Activated T-helper 2 cell treated with anti-CD3 and anti-CD28 coated beads, Interferon-gamma antibody, Interleukin-2, Interleukin-4, amounts not matched to agents 10 μg/mL and 5 μg/mL and 100 μg/mL, durations not matched to agents 14 hours and 24 hours and 36 hours (primary cell): Measurements from ENCODE around the gene HBP1. TPM values are rescaled to one million over a fixed set of nuclear protein-coding genes. Genes with fewer than 3 reads are reported as not detected.

Source experiments
- DNase-seq: peaks from one replicate; pipeline ENCODE4 v3.0.0; 2021; ENCODE audit warnings: low spot score
- H3K27ac Mint-ChIP-seq: one replicate; pipeline ENCODE4 v1.8.0; 2021; ENCODE audit warnings: mixed read lengths
- H3K27me3 Mint-ChIP-seq: one replicate; pipeline ENCODE4 v1.8.0; 2021; ENCODE audit warnings: low read depth, mixed read lengths
- H3K36me3 Mint-ChIP-seq: one replicate; pipeline ENCODE4 v1.8.0; 2021; ENCODE audit warnings: low read depth, mixed read lengths
- H3K4me1 Mint-ChIP-seq: one replicate; pipeline ENCODE4 v1.8.0; 2021; ENCODE audit warnings: low read depth, mixed read lengths
- H3K4me3 Mint-ChIP-seq: one replicate; pipeline ENCODE4 v1.8.0; 2021; ENCODE audit warnings: low read depth, mild to moderate bottlenecking, moderate library complexity, mixed read lengths
- H3K9me3 Mint-ChIP-seq: one replicate; pipeline ENCODE4 v1.8.0; 2021; ENCODE audit warnings: mixed read lengths
- intact Hi-C: fragments of 100-400 bp; cut with micrococcal nuclease; formaldehyde crosslinking; loops from one replicate; pipeline ENCODE4 v1.15.1; 2023
- total RNA-seq: library from RNA; stranded (reverse); gene quantifications from 2 replicates; pipeline ENCODE4 v1.2.3, GENCODE V29; 2022

The HBP1 gene
- total RNA-seq, 1 donor from 2014 or later: 17.0 TPM

- intact Hi-C loops: loop anchor here (10.0 kb wide), 1 partner anchor 713 kb away; no protein-coding TSS in a partner anchor
Measured at GRCh38 chr7:107161415-107161814, 7.4 kb upstream of the HBP1 start.

GRCh38 chr7:107162475-107162874 is 6.3 kb upstream of the HBP1 start:
- Mint-ChIP-seq H3K4me1 (peaks cover 7% of the 10 kb centered on the region), H3K27me3 (peaks cover 18% of the 10 kb centered on the region), H3K27ac (no peak overlapping the region), H3K4me3 (no peak overlapping the region), H3K9me3 (no peaks in the 10 kb centered on the region), H3K36me3 (no peaks in the 10 kb centered on the region)
- DNase-seq: no peak
- intact Hi-C loops: loop anchor here (10.0 kb wide), 1 partner anchor 712 kb away; no protein-coding TSS in a partner anchor

More at GRCh38 chr7:107161415-107161814, 7.4 kb upstream of the HBP1 start:
- H3K4me1 Mint-ChIP-seq: peaks cover 4% of the 10 kb centered on the region
- H3K27me3 Mint-ChIP-seq: peaks cover 24% of the 10 kb centered on the region
- no peaks in the 10 kb centered on the region for H3K9me3 Mint-ChIP-seq
- DNase-seq: no peak
- H3K4me3 Mint-ChIP-seq: no peak overlapping the region
- H3K36me3 Mint-ChIP-seq: no peaks in the 10 kb centered on the region
- H3K27ac Mint-ChIP-seq: no peak overlapping the region

- DNase-seq: no peak
- peaks cover 15% of the 10 kb centered on the region for H3K27me3 Mint-ChIP-seq
- intact Hi-C loops: loop anchor here (10.0 kb wide), 1 partner anchor 711 kb away; no protein-coding TSS in a partner anchor
- peaks cover 17% of the 10 kb centered on the region for H3K4me1 Mint-ChIP-seq
- no peaks in the 10 kb centered on the region for H3K36me3 Mint-ChIP-seq
- no peak overlapping the region for H3K4me3 Mint-ChIP-seq
- no peaks in the 10 kb centered on the region for H3K9me3 Mint-ChIP-seq
- H3K27ac Mint-ChIP-seq: no peak overlapping the region
Measured at GRCh38 chr7:107164092-107164491, 4.7 kb upstream of the HBP1 start.

DNA sequence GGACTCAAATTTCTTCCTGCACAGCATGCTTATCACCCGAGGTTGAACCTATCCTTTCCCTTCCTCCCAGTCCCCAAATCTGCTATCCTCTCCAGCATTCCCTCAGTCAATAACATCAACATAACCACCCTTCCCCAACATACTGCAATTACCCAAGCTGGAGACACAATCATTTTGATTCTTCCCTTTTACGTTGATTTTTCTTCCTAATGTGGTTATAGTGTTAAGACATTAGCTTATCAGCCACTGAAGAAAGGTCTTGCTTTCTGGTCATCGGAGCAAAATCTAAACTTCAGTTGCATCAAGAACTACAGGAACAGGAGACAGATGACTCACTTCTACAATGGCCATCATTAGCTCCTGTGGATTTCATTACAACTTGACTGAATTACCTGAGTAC is 3.5 kb upstream of the HBP1 start:
- intact Hi-C loops: loop anchor here (5.0 to 10.0 kb wide), 6 partner anchors 417 to 1643 kb away; partner anchors contain the start of genes BCAP29, CCDC71L and PUS7
- Mint-ChIP-seq H3K27me3 (peaks cover 15% of the 10 kb centered on the region), H3K9me3 (no peaks in the 10 kb centered on the region), H3K36me3 (no peaks in the 10 kb centered on the region), H3K4me3 (no peak overlapping the region), H3K27ac (no peak overlapping the region), H3K4me1 (peaks cover 23% of the 10 kb centered on the region)
- DNase-seq: no peak

DNA sequence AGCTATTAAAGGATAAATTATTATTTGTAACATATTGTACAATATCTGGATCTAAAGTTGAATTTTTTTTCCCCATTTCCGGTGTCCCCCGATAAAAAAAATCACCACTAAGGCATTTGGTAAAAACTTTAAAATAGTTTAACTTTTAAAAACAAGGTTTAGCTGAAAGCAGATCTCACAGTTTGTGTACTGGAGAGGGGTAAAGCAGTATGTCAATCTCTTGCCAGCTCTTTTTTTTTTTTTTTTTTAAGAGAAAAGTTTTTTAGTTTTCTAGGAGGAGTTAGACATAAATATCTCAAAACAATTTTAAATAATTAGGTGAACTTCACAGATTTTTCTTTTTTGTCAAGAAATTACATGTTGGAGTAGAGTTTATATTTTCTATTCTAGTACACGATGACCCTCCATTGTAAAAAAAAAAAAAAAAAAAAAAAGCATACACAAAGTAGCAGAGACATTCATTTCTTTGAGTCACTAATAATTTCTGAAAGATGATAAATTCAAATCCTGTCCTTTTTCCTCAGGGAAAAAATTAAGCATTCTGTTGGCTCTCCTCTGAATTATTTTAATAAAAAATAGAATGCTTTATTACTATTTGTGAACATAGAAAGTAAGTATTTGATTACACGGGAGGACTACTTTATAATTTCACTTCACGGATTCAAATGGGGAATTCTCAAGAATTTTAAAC is 1.9 kb upstream of the HBP1 start:
- peaks cover 3% of the 10 kb centered on the region for H3K36me3 Mint-ChIP-seq

DNA sequence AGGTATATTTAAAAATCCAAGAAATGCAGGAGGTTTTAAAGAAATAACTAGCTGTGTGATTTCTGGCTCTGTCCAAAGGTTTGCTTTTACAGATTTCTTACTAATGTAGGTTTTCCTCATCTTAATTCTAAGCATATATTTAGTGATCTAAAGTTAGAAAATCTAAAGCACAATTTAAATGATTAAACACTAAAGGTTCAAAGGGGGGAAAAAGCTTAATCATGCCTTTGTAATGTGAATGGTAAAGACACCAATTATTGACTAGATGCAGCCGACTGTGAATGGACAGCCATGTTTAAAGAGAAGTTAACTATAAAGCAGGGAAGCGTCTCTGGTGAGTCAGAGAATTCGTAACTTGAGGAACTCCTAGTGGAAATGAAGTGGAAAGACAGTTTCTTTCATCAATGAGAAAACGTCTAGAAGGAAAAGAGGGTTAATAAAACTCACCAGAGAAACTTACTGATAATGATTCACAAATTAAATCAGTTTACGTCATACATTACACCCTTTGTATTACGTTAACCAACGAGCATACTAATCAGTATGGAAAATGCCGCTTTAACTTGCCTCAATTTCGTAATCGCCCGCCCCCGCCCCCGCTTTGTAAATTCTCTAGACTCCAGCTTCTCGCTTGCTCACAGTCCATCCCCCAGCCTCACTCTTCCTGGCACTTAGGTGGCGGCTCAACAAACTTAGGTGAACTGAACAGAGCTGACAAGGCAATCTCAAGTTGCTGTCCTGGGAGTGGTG is 1.1 kb upstream of the HBP1 start:
- H3K4me3 Mint-ChIP-seq: peak overlapping the region; percentile 89
- peak overlapping the region; percentile 96 for H3K27ac Mint-ChIP-seq
- DNase-seq: no peak
- H3K36me3 Mint-ChIP-seq: peaks cover 6% of the 10 kb centered on the region
- peaks cover 15% of the 10 kb centered on the region for H3K27me3 Mint-ChIP-seq
- peaks cover 28% of the 10 kb centered on the region for H3K4me1 Mint-ChIP-seq
- H3K9me3 Mint-ChIP-seq: no peaks in the 10 kb centered on the region
- intact Hi-C loops: loop anchor here (1.0 to 10.0 kb wide), 12 partner anchors 301 to 1645 kb away; partner anchors contain the start of genes BCAP29, CBLL1, CCDC71L and NAMPT

More for the DNA sequence above, 1.9 kb upstream of the HBP1 start:
- Mint-ChIP-seq H3K27ac (peak overlapping the region; percentile 96), H3K27me3 (peaks cover 15% of the 10 kb centered on the region), H3K4me3 (peak overlapping the region; percentile 89), H3K9me3 (no peaks in the 10 kb centered on the region), H3K4me1 (peaks cover 25% of the 10 kb centered on the region)
- intact Hi-C loops: loop anchor here (5.0 to 10.0 kb wide), 6 partner anchors 415 to 1645 kb away; partner anchors contain the start of genes BCAP29, CCDC71L and PUS7
- no peak for DNase-seq

GRCh38 chr7:107169120-107170050 is 582 bp downstream of the HBP1 start:
- intact Hi-C loops: loop anchor here (1.0 to 10.0 kb wide), 10 partner anchors 11 to 1647 kb away; partner anchors contain the start of genes BCAP29, CCDC71L, NAMPT and PNPLA8
- Mint-ChIP-seq H3K27me3 (peaks cover 13% of the 10 kb centered on the region), H3K4me1 (peaks cover 45% of the 10 kb centered on the region), H3K9me3 (no peaks in the 10 kb centered on the region), H3K36me3 (peaks cover 13% of the 10 kb centered on the region), H3K4me3 (peak overlapping the region; percentile 89), H3K27ac (peak overlapping the region; percentile 96)
- DNase-seq: peak; percentile 84

DNA sequence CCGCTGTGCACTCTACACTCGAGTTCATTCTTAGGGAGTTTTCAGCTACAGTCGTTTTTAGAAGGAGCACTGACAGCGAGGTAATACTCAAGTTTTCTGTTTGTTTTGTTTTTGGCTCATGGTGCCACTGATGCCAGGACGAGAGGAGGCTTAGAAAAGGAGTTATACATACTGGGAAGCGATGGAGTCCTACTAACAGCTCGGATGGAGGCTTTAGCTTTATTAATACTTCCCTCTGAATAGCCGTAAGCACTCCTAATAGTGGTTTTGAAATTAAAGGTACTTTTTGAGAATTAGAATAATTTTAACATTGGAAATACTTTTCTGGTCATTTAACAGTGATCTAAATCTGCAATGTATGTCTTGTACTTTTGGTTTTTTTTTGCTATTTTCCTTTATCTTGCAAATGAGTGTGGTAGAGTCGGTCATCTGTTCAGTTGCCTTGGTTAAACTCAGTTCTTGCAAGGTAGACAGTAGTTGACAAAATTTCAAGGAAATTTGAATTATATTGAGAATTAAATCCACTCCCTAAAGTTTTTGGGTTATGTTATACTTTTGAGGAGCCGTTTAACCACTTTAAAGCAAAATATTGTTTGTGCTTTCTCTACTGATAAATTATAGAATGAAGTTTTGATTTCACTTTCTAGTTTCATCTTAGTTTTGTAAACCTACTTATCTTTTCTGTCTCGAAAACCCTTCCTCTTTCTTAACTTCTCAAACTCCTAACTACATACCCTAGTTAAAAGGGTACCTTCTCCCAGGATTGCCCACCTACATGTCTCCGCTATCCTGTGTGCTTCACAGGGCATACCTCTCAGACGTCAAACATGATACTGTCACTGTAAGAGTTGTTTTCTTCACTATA is 1.5 kb downstream of the HBP1 start:
- Mint-ChIP-seq H3K9me3 (no peaks in the 10 kb centered on the region), H3K4me3 (peak overlapping the region; percentile 89), H3K36me3 (peaks cover 15% of the 10 kb centered on the region), H3K4me1 (peaks cover 50% of the 10 kb centered on the region), H3K27me3 (peaks cover 9% of the 10 kb centered on the region), H3K27ac (peak overlapping the region; percentile 96)
- no peak for DNase-seq
- intact Hi-C loops: loop anchor here (1.0 kb wide), 1 partner anchor 10 kb away; no protein-coding TSS in a partner anchor

- H3K36me3 Mint-ChIP-seq: peaks cover 15% of the 10 kb centered on the region
- intact Hi-C loops: no loop called here
- no peak overlapping the region for H3K4me3 Mint-ChIP-seq
- H3K27ac Mint-ChIP-seq: peak overlapping the region; percentile 28
- H3K27me3 Mint-ChIP-seq: no peaks in the 10 kb centered on the region
- DNase-seq: no peak
- H3K9me3 Mint-ChIP-seq: no peaks in the 10 kb centered on the region
- peaks cover 46% of the 10 kb centered on the region for H3K4me1 Mint-ChIP-seq
Measured at GRCh38 chr7:107171496-107171895, 2.7 kb downstream of the HBP1 start.

DNA sequence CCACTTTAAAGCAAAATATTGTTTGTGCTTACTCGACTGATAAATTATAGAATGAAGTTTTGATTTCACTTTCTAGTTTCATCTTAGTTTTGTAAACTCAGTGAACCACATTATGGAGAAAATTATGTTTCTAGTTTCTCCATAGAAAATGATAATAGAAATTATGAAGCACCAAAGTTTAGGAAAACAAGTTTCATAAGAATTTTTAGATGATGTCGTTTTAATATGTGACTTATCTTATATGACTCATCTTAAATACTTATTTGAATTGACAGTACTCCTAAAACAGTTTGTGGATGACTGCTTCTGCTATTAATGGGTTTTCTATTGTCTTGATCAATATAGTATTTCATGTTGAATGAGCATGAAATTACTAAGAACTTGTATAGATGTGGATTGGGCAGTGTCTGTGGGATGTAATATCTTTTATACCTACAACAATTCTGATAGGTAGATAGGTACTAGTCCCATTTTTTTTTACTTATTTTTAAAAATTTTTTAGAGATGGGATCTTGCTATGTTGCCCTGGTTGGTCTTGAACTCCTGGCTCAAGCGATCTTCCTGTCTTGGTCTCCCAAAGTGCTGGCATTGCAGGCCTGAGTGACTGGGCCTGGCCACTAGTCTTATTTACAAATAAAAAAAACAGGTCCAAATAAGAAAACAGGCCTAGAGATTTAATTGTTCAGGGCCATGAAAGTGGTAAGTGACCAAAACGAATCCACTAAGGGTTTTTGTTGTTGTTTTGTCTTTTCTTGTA is 3.7 kb downstream of the HBP1 start:
- intact Hi-C loops: no loop called here
- H3K4me3 Mint-ChIP-seq: no peak overlapping the region
- no peak for DNase-seq
- peaks cover 45% of the 10 kb centered on the region for H3K4me1 Mint-ChIP-seq
- no peaks in the 10 kb centered on the region for H3K9me3 Mint-ChIP-seq
- peaks cover 20% of the 10 kb centered on the region for H3K36me3 Mint-ChIP-seq
- H3K27me3 Mint-ChIP-seq: no peaks in the 10 kb centered on the region
- peak overlapping the region; percentile 46 for H3K27ac Mint-ChIP-seq

DNA sequence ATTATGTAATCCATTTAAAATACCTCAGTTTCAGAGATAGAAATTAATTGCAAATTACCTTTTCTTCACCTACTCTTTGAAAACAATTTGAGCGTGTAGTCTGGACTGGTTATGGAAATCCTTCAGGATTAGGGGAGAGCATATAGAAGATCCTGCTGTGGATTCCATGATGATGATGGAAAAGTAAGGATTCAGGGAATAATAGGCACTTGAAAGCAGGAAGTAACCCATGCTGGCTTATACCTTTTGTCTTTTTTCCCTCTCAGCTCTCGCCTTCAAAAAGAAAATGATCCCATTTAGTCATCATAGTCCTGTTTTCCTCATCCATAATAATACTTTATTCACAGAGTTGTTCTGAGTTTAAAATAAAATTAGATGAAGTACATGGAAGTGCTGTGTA is 4.4 kb downstream of the HBP1 start:
- no peak overlapping the region for H3K4me3 Mint-ChIP-seq

More for the DNA sequence above, 4.4 kb downstream of the HBP1 start:
- Mint-ChIP-seq H3K27ac (peak overlapping the region; percentile 81), H3K9me3 (no peaks in the 10 kb centered on the region), H3K4me1 (peaks cover 39% of the 10 kb centered on the region), H3K27me3 (no peaks in the 10 kb centered on the region), H3K36me3 (peaks cover 20% of the 10 kb centered on the region)
- intact Hi-C loops: no loop called here
- no peak for DNase-seq
